ENCODE data around the gene ADGRB3. TPM values are rescaled to one million over a fixed set of nuclear protein-coding genes. Genes with fewer than 3 reads are reported as not detected.

The ADGRB3 gene
- total RNA-seq, 2 donors from 2014 or later = 1.3 to 2.4 TPM

DNA sequence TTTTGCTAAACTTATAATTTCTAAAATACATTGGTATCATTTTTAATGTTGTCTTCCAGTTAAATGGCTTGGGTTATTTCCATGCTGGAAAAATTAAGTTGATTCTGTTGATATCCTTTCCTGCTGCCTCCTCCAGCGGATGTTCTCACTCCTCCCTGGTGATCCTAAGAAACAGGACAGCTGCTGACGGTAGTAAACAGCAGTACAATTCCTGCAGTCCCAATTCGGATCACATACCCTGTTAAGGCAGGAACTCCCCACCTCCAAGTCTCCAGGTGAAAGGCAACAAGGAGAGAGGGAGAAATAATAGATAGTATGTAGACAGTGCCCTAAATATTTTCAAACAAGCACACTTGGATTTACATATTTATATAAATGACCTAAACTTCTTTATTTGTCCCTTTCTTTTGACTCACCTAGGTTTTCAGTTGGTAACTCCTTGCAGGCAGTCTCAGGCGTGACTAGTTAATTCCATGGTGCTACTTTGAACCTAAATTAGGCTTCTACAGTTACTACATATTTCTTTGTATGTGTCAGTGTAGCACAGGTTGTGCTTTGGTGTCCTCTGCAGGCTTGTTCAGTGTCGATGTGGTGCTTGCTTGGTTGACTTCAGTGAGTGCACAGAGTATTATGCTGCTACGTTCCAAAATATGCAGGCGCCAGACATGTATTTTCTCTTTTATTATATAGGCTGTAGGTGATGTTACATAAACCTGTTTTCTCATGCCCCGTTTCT is 126.0 kb downstream of the ADGRB3 start:
- H3K27me3 ChIP-seq = no peaks in the 10 kb centered on the region
- no peak overlapping the region for H3K4me3 ChIP-seq
- no peaks in the 10 kb centered on the region for H3K9me3 ChIP-seq
- no peaks in the 10 kb centered on the region for H3K4me1 ChIP-seq
- no peak for DNase-seq (ENCODE audit: low spot score)
- TF ChIP-seq, protein P1, sequence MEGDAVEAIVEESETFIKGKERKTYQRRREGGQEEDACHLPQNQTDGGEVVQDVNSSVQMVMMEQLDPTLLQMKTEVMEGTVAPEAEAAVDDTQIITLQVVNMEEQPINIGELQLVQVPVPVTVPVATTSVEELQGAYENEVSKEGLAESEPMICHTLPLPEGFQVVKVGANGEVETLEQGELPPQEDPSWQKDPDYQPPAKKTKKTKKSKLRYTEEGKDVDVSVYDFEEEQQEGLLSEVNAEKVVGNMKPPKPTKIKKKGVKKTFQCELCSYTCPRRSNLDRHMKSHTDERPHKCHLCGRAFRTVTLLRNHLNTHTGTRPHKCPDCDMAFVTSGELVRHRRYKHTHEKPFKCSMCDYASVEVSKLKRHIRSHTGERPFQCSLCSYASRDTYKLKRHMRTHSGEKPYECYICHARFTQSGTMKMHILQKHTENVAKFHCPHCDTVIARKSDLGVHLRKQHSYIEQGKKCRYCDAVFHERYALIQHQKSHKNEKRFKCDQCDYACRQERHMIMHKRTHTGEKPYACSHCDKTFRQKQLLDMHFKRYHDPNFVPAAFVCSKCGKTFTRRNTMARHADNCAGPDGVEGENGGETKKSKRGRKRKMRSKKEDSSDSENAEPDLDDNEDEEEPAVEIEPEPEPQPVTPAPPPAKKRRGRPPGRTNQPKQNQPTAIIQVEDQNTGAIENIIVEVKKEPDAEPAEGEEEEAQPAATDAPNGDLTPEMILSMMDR (IDR thresholded peaks at IDR 0.05) = no peak
- H3K36me3 ChIP-seq = no peaks in the 10 kb centered on the region
- H3K27ac ChIP-seq = no peak overlapping the region

GRCh38 chr6:68761985-68762384 is 126.9 kb downstream of the ADGRB3 start:
- DNase-seq (ENCODE audit: low spot score) = no peak
- Histone ChIP-seq H3K4me1 (no peaks in the 10 kb centered on the region), H3K27me3 (no peaks in the 10 kb centered on the region), H3K4me3 (no peak overlapping the region), H3K36me3 (no peaks in the 10 kb centered on the region), H3K9me3 (no peaks in the 10 kb centered on the region), H3K27ac (no peak overlapping the region)
- TF ChIP-seq, protein P1 (IDR thresholded peaks at IDR 0.05) = no peak

DNA sequence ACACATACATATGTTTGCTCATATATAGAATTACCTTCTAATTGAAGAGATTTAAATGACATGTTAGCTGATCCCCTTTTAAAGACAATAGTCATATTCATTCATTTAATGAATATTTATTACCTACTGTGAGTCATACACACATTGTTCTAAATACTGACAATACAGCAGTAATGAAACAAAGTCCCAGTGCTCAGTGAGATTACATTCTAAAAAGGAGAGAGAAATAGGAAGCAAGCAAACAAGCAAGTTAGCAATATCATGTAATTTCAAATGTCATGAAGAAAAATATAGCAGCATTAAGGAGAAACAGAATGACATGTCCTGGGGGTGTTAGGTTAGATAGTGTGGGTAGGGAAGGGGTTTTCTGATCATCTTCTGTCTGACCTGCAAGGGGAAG is 136.3 kb downstream of the ADGRB3 start:
- Histone ChIP-seq H3K27me3 (no peaks in the 10 kb centered on the region), H3K4me3 (no peak overlapping the region), H3K9me3 (no peaks in the 10 kb centered on the region), H3K36me3 (no peaks in the 10 kb centered on the region), H3K4me1 (no peaks in the 10 kb centered on the region), H3K27ac (no peak overlapping the region)
- TF ChIP-seq, protein P1 (IDR thresholded peaks at IDR 0.05) = no peak
- no peak for DNase-seq (ENCODE audit: low spot score)

GRCh38 chr6:68774843-68775242 is 139.8 kb downstream of the ADGRB3 start:
- Histone ChIP-seq H3K4me1 (no peaks in the 10 kb centered on the region), H3K36me3 (no peaks in the 10 kb centered on the region), H3K4me3 (no peak overlapping the region), H3K27me3 (no peaks in the 10 kb centered on the region), H3K27ac (no peak overlapping the region), H3K9me3 (no peaks in the 10 kb centered on the region)
- DNase-seq (ENCODE audit: low spot score) = no peak
- TF ChIP-seq, protein P1 (IDR thresholded peaks at IDR 0.05) = no peak

DNA sequence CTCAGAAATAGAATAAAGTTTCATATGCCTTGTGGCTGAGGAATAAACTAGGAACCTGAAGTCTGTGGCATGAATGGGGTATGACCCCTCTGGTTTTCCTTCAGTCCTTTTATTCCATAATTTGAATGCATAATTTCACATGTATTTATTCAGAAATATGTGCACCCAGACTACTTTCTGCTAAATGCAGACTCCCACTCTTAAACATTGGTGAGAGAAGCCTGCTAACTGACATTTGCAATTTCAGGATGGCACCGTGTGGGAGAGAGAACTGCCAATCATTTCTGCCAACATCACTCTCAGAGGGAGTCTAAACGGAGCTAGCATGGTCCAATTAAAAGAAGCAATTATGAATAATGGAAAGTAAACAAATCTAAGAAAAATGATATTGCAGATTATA is 141.3 kb downstream of the ADGRB3 start:
- H3K4me3 ChIP-seq = no peak overlapping the region
- DNase-seq (ENCODE audit: low spot score) = no peak
- H3K36me3 ChIP-seq = no peaks in the 10 kb centered on the region
- H3K4me1 ChIP-seq = no peaks in the 10 kb centered on the region
- TF ChIP-seq, protein P1 (IDR thresholded peaks at IDR 0.05) = no peak
- H3K27me3 ChIP-seq = no peaks in the 10 kb centered on the region
- no peak overlapping the region for H3K27ac ChIP-seq
- H3K9me3 ChIP-seq = no peaks in the 10 kb centered on the region

DNA sequence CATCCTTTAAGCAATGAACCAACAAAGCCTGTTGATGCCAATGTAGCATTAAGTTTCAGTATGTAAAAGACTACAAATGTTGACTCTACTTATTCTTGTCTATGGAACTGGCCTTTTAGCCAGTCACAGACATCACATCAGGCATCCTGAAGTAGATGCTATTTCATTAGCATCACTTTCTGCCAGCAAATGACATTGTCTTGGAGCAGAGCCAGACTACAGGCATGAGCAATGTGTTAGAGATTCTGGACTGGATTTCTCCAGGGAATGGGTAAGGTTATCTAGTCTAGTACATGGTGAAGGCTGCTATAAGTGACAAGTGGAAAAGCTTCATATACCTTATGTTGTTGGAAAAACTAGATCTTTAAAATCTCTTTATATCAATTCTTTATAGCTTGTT is 142.9 kb downstream of the ADGRB3 start:
- DNase-seq (ENCODE audit: low spot score) = no peak
- Histone ChIP-seq H3K4me1 (no peaks in the 10 kb centered on the region), H3K36me3 (no peaks in the 10 kb centered on the region), H3K4me3 (no peak overlapping the region), H3K27me3 (no peaks in the 10 kb centered on the region), H3K9me3 (no peaks in the 10 kb centered on the region), H3K27ac (no peak overlapping the region)
- TF ChIP-seq, protein P1 (IDR thresholded peaks at IDR 0.05) = no peak
